GM12875 (cell line): ENCODE data around the gene PFN3.
A peak's percentile ranks its signal among the peaks of the same experiment; 100 is the strongest.

ENCODE experiments used
- H3K4me3 ChIP-seq: one replicate; pipeline ENCODE4 v1.5.1; 2011; ENCODE audit warnings: low read depth, low read length, control low read depth
- TF ChIP-seq, protein P1 (sequence below): IDR thresholded peaks from 2 replicates; pipeline ENCODE4 v1.5.1; 2011; ENCODE audit warnings: low read depth, mild to moderate bottlenecking, control low read depth, inconsistent platforms, low read length, moderate library complexity, borderline replicate concordance; ENCODE audit not compliant: insufficient read depth

Gene PFN3

DNA sequence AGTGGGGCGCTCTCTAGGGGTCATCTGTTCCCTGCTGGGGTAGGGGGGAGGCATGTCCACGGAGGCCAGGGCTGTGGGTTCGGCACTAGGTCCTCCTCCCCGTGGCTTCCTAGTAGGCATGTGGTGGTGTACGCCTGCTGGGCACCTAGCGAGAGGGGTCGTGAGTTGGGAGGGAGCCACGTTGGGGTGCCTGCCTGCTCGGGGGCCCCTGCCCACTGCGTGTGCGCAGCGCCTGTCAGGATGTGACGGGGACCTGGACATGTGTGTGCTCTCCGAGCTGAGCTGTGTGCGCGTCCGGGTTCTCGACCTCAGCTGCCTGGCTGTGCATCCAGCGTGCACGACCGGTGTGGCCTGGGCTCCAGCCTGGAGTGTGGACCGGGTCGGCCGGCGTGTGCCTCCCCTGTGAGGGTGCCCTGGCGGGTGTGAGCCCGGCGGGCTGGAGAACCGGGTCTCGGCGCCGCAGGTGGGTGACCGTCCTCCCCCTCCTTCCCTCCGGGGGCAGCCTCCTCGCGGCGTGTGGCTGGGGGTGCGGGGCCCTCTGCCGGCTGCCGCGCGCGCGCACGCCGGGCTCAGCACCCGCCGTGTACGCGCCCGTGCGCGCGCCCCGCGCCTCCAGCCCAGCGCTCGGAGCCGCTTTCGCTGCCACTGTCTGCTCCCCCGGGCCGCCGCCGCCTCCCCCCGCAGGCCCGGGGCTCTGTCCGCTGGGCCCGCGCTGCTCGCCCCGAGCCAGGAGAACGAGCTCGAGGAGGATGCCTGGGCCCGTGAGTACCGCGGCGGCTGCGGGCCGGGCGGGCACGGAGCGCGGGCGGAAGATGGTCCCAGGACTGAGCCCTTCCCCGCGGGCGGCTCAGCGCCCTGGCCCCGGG, 46.0 kb upstream of the PFN3 start, which contains the start of gene PRR7:
PRR7 (plus strand) TSS at position 615 of the 866 bp plus-strand sequence. CDS start 8,254 bp downstream, outside the sequence.
- TF ChIP-seq, protein P1, sequence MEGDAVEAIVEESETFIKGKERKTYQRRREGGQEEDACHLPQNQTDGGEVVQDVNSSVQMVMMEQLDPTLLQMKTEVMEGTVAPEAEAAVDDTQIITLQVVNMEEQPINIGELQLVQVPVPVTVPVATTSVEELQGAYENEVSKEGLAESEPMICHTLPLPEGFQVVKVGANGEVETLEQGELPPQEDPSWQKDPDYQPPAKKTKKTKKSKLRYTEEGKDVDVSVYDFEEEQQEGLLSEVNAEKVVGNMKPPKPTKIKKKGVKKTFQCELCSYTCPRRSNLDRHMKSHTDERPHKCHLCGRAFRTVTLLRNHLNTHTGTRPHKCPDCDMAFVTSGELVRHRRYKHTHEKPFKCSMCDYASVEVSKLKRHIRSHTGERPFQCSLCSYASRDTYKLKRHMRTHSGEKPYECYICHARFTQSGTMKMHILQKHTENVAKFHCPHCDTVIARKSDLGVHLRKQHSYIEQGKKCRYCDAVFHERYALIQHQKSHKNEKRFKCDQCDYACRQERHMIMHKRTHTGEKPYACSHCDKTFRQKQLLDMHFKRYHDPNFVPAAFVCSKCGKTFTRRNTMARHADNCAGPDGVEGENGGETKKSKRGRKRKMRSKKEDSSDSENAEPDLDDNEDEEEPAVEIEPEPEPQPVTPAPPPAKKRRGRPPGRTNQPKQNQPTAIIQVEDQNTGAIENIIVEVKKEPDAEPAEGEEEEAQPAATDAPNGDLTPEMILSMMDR = no peak
- peak within 1 kb of the TSS; percentile 70 for H3K4me3 ChIP-seq

DNA sequence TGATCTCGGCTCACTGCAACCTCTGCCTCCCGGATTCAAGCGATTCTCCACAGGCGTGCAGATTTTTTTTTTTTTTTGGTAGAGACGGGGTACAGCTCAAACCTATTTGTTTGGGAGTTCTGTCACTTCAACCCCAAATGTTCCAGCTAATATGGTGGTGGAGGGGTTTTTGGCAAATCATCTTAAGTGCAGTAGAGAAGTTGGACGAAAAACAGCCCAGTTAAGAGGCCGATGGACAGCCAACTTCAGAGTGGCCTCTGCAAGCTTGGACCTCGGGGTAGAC, 45.4 kb upstream of the PFN3 start:
- peak overlapping the region; percentile 70 for H3K4me3 ChIP-seq
- TF ChIP-seq, protein P1 = no peak

DNA sequence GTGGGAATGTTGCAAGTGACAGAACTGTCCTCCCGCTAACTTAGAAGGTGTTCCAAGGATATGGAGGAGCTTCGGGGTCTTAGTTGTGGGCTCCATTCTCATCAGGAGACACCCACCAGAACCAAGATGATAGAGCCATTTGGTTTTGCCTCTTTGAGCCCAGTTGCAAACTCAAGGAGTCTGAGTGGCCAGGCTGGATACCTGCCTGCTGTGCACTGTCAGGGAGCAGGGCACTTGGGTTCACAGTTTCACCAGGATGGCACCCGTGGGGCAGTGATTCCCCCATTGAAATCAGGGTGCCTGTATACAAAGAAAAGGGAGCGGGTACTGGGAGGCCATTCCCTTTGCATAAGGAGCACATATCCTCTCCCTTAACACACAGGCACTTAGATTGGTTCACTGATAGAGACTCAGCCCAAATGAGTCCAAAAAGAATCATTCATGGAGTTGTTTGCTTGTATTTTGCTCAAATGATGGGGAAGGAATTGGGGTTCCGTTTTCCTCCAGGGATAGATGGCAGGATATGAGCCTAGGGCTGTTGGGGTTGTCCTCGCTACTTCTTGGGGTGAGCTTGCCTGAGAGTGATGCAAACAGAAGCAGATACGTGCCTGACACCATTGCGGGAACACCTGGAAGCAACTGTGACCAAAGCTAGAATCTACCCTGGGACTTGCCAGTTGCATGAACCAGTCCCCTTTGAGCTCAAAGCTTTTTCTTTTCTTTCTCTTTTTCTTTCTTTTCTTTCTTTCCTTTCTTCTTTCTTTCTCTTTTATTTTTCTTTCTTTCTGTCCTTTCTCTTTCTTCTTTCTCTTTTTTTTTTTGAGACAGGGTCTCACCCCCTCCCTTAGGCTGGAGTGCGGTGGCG, 44.8 kb upstream of the PFN3 start:
- no peak overlapping the region for H3K4me3 ChIP-seq
- TF ChIP-seq, protein P1 = no peak

- no peak overlapping the region for H3K4me3 ChIP-seq
- TF ChIP-seq, protein P1 = no peak
Measured at GRCh38 chr5:177444106-177445051, 43.9 kb upstream of the PFN3 start.

GRCh38 chr5:177443144-177443983, 42.9 kb upstream of the PFN3 start:
- H3K4me3 ChIP-seq = no peak overlapping the region
- TF ChIP-seq, protein P1 = no peak

GRCh38 chr5:177442066-177442826, 41.8 kb upstream of the PFN3 start:
- TF ChIP-seq, protein P1 = no peak
- no peak overlapping the region for H3K4me3 ChIP-seq
